Endothelial cell of umbilical vein (primary cell): ENCODE data around the gene UBXN2A.

ENCODE experiments used
- CTCF ChIP-seq, 2 donors: IDR thresholded peaks; 1 replicate in 1 of 2; 2 replicates in 1 of 2; pipeline ENCODE4 v1.5.1; 2011; ENCODE audit warnings: low read length in 2 of 2, mild to moderate bottlenecking in 2 of 2, moderate library complexity in 2 of 2, control low read depth in 1 of 2, inconsistent platforms in 1 of 2, low read depth in 1 of 2; ENCODE audit not compliant: insufficient read depth in 1 of 2; ENCODE audit errors: extremely low read depth in 1 of 2
- EZH2 ChIP-seq: IDR thresholded peaks from 2 replicates; pipeline ENCODE4 v1.6.1; 2012; ENCODE audit warnings: borderline replicate concordance, low read depth, mild to moderate bottlenecking, moderate library complexity, low read length, inconsistent platforms; ENCODE audit not compliant: severe bottlenecking
- FOS ChIP-seq: IDR thresholded peaks from 2 replicates; pipeline ENCODE4 v1.6.1; 2011; ENCODE audit warnings: mild to moderate bottlenecking, low read length, moderate library complexity, borderline replicate concordance; ENCODE audit not compliant: insufficient read depth
- MAX ChIP-seq: IDR thresholded peaks from 2 replicates; pipeline ENCODE4 v1.6.1; 2011; ENCODE audit not compliant: insufficient read depth, insufficient read length
- POLR2A ChIP-seq: IDR thresholded peaks from 2 replicates; pipeline ENCODE4 v1.6.1; 2012; ENCODE audit warnings: low read depth, mild to moderate bottlenecking, control low read depth, low read length
- POLR2AphosphoS5 ChIP-seq: IDR thresholded peaks from 2 replicates; pipeline ENCODE4 v1.6.1; 2012; ENCODE audit warnings: low read depth, mild to moderate bottlenecking, control low read depth, low read length, moderate library complexity; ENCODE audit not compliant: insufficient read depth

- TF ChIP-seq CTCF (IDR thresholded peaks at IDR 0.05; ENCODE audit: extremely low read depth in 1 of 2, insufficient read depth in 1 of 2, low read depth in 1 of 2, low read length in 2 of 2), result no peak
- no peak for TF ChIP-seq POLR2AphosphoS5
- no peak for TF ChIP-seq EZH2
- no peak for TF ChIP-seq MAX
- TF ChIP-seq POLR2A, result no peak
- no peak for TF ChIP-seq FOS
Observed at GRCh38 chr2:24045511-24046508, 105.5 kb downstream of the UBXN2A start.
